Measurements from ENCODE around the gene EIF2B1.

The EIF2B1 gene

DNA sequence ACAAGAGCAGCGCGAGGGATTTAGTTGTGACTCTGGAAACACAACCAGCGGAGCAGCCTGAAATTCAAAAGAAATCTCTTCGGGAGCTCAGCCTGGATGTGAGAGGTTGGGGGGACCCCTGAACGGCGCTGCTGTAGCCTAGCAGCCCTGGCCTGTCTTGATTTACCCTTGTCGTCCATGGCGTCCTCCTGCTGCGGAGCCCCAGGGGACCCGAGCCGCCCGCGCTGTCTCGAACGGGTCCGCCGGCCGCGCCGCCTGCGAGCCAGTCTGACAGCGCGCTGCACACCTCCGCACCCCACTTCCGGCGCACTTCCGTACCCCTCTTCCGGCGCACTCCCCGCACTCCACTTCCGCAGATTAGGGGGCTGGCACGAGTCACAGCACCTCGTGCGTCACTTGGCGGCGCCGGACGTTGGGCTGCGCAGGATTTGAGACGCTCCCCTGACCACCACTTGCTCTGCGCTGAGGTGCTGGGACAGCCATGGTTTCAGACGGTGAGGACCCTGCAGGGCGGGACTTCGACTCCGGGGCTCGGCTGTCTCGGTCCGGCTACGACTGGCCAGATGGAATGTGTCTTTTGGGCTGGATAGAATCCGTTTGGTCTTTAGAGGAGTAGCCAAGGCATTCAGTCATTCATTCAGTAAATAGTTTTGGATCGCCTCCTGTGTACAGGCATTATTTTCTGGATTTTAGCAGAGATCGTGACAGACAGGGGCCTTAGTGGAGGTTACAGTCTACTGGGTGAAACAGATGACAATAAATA is at the start of gene EIF2B1, which contains the start of gene GTF2H3:
Gene EIF2B1 (minus strand): TSS at position 308 of the 763 bp plus-strand sequence. CDS start 129 bp downstream, at position 179.
Gene GTF2H3 (plus strand): TSS at position 451 of the 763 bp plus-strand sequence. CDS start 31 bp downstream, at position 482.
- DNase-seq: peak; percentile 97

DNA sequence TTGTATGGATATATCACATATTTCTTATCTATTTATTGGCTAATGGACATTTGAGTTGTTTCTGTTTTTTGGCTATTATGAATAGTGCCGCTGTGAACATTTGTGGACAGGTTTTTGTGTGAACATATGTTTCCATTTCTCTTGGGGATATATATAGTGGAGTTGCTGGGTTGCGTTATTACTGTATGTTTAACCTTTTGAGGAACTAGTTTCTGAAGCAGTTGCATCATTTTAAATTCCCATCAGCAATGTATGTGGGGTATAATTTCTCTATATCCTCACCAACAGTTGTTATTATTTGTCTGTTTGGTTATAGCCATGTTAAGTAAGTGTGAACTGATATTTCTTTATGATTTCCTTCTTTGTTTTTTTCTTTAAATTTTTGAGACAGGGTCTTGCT is 48.1 kb upstream of the EIF2B1 start:
- DNase-seq: no peak

DNA sequence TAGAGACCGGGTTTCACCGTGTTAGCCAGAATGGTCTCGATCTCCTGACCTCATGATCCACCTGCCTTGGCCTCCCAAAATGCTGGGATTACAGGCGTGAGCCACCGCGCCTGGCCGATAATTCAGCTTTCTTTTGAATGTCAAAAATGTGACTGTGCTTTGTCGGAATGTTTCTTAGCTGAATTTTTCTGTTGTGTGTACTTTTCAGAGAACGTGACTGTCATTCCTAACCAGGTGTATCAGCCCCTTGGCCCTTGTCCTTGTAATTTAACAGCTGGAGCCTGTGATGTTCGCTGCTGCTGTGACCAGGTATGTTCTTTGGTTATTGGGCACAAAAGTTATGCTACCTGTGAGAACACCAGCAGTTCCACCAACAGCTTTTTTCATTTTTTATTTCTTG is 45.5 kb upstream of the EIF2B1 start:
- no peak for DNase-seq

DNA sequence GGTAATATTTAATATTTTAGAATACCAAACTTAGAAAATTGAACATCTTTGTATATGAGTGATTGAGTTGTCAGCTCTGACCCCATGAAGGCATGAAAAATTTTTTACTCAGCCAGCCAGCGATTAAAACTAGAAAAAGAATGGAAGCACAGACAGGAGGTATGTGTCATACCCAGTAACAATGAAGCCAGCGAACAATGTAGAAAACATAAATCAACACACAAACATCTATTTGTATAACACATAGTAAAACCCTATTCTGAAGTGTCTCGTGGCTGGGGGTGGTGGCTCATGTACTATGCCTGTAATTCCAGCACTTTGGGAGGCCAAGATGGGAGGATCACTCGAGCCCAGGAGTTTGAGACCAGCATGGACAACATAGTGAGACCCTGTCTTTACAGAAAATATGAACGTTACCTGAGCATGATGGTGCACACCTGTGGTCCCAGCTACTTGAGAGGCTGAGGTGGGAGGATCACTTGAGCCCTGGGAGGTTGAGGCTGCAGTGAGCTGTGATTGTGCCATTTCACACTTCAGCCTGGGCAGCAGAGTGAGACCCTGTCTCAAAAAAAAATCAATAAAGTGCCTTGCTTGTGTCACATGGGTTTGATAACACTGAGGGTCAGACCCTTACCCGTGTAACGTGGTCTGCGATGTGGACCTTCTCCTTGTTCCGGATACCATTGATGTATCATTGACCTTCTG is 43.3 kb upstream of the EIF2B1 start:
- DNase-seq: no peak

DNA sequence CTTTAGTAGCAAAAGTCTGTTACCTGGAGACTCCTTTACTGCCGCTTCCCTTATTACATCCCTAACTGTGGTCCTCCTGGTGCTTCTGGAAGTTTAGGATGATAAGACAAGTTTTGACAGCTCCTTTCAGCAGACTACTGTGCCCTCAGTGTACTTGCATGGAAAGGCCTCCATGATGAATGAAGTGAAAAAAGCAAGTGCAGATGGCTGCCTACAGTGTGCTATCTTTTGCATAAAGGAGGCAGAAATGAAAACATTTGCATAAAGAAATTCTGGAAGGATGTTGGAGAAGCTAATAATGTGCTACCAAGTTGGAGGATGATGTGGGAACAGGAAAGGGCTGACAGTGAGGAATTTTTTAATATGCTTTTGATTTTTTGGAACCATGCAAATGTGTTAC is 42.0 kb upstream of the EIF2B1 start:
- DNase-seq: no peak

DNA sequence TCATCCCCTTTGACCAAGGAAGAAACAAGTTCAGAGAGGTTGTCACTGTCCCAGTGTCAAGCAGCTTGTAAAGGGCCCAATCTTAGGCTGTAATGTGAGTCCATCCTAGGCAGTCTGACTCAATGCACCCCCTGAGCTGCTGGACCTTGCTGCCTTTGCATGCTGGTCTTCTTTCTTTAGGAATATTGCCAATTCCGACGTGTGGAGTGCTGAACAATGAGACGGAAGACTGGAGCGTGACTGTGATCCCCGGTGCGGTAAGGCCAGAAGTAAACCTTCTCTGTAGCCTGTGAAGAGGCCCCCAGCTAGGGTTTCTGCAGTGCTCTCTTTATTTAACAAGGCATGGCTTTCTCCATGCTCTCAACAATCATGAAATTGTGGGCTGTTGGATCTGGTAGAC is 38.4 kb upstream of the EIF2B1 start:
- DNase-seq: no peak

DNA sequence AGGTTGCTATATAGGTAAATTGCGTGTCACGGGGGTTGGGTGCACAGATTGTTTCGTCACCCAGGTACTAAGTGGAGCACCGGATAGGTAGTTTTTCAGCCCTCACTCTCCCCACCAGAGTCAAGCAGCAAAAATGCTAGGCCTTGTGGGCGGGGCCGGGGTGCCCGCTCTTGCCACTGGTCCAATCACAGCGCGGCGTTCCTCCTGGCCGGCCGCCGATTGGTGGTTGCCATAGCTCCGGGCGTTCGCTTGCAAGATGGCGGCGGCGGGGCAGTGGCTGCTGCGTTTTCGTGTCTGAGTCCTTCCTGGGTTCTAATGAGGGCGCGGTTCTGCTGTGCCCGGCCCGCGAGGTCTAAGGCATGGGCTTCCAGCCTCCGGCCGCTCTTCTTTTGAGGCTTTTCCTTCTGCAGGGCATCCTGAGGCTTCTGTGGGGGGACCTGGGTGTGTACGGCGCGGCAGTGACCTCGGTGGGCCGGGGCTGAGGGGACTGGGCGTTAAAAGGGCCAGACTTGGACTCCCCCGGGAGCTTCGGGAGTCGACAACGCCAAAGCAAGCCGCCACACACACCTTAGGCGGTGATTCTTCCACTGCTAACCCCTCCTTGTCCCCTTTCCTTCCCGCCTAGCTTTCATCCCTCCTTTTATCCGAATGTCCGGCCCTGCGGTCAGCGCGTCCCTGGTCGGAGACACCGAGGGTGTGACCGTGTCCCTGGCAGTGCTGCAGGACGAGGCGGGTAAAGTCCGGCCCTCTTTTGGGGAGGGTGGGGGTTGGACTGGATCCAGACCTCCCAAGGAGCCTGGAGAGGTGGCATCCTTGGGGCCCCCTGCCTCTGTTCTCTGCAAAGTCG is 37.6 kb upstream of the EIF2B1 start, which contains the start of gene TCTN2:
Gene TCTN2 (plus strand): TSS at position 232 of the 847 bp plus-strand sequence. CDS start 128 bp downstream, at position 360.
- DNase-seq: peak; percentile 96

DNA sequence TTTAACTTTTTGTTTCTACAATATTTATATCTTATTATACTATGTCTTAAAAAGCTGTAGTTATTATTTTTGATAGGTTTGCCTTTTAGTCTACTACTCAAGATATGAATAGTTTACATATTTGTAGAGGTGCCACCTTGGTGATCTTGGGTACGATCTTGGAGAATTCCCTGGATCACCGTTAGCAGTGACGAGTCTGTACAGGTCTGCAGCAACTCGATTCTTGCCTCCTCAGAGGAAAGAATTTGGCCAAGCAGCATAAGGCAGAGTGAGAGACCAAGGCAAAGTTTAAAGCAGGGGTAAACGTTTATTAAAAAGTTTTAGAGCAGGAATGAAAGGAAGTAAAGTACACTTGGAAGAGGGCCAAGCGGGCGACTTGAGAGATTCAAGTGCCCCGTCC is 34.3 kb upstream of the EIF2B1 start:
- no peak for DNase-seq

DNA sequence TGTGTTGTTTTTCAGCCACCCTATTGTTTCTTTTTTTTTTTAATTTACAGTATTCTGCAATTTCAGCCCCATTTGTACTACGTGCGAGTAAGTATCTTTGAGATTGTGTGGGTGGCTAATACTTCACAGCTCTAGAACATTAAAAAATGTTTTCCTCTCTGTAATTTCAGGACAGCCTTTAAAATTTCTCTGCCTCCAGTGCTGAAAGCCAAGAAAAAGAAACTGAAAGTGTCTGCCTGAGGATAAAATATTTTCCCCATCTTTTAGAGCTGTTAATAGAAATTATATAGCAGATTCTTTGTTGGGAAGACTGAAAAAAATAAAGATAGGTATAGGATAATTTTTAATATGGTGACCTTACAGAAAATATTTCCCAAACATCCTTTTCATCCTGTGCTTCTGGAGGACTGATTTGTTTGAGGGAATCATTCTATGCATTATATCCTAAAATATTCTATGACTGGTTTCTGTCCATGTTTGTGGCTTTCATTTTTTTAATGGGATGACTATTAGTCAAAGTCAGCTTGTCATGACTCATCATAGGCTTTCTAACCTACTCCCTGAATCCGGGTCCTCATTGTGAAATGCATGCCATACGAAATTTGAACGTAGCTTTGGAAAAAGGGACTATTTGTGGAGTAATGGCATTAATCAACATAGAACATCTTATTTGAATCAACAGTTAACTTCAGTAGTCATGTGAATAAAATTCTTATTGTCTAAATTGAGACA is 26.7 kb upstream of the EIF2B1 start:
- DNase-seq: no peak

DNA sequence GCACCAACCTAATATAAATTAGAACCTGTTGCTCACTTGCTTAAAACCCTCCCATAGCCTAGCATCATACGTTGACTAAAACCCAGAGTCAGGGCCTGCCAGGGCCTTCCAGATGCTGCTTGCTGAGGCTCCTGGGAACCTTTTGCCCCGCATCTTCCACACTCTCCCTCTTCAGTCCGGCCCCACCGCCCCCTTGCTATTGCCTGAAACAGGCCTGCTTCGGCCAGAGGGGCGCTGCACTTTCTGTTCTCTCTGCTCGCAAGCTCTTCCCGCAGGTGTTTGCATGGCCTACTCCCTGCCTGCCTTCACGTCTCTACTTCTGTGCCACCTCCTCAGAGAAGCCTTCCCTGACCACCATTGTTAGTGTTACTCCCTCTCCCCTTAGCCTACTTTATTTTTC is 23.7 kb upstream of the EIF2B1 start:
- no peak for DNase-seq

DNA sequence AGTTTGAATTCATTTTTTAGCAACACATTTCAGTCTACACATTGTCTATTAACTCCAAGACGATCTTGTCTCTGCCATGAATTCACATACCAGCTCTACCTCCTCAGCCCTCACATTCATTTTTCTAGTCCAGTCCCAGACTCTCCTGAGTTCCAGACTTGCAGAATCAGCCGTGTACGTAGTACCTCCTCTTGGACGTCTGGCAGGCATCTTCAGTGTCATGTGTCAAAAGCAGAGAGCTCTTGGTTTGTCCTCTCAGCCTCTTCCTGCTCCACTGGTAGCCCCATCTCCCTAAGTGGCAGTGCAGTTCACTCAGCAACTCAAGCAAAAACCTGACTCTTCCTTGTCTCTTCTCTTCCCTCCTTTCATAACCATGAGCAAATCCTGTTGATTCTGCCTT is 22.9 kb upstream of the EIF2B1 start:
- DNase-seq: no peak

DNA sequence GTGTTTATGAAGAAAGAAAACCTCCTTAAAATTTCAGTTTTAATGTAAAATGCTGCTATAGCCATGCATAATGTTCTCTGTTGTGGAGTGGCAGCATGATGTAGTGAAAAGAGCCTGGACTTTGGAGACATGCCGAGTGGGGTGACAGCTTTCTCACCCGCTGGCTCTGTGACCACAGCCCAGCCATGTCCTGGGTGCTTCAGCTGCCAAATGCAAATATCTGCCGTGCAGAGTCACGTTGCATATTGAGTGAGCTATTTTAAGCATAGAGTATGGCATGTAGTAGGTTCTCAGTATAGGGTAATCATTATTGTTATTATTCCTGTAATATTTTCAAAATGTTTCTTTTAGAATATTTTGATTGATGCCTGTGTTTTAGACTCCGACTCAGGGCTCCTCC is 21.9 kb upstream of the EIF2B1 start:
- DNase-seq: no peak

DNA sequence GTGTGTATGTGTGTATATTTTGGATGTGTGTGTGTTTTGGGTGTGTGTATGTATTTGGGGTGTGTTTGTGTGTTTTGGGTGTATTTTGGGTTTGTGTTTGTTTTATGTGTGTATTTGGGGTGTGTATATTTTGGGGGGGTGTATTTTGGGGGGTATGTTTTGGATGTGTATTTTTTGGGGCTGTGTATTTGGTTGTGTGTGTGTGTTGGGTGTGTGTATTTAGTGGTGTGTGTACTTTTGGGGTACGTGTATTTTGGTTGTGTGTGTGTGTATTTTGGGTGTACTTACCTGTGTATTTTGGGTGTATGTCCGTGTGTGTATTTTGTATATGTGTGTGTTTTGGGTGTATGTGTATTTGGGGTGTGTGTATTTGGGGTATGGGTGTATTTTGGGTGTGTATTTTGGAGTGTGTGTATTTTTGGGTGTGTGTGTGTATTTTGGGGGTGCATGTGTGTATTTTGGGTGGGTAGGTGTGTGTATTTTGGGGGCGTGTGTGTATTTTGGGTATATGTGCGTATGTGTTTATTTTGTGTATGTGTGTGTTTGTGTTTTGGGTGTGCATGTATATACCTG is 20.7 kb upstream of the EIF2B1 start:
- DNase-seq: no peak

DNA sequence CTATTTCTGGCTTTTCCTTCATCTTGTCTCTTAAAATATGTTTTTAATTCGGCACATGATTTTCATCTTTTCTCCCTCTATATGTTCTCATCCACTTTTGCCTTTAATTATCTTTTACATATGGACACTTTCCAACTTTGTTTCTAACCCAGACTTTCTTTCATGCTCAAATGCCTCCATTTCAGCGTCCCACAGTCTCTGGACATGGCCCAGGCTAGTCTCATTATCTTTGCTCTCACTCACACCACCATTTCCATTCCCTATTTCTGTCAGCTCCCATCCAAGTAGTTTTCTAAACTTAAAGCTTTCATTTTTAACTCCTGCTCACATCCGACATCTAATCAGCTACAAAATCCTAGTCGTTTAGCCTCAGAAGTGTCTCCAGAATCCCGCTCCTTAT is 14.9 kb upstream of the EIF2B1 start:
- DNase-seq: no peak

DNA sequence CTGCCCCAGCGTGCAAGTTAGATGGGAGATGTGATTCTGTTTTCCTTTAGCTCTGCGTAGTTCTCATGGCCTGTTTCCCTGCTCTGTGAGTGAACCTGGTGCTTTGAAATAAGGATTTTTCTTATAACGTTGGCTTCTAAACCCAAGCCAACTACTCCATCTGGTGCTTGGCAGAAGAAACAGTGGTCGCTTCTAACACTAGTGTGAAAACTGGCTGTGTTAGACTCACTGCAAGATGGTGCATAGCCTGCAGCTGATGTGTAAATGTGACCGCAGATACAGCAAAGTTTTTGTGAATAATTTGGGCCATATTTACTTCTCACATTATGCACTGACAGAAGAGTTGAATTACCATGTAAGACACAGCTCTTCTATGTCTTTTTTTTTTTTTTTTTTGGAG is 12.4 kb upstream of the EIF2B1 start:
- DNase-seq: no peak

DNA sequence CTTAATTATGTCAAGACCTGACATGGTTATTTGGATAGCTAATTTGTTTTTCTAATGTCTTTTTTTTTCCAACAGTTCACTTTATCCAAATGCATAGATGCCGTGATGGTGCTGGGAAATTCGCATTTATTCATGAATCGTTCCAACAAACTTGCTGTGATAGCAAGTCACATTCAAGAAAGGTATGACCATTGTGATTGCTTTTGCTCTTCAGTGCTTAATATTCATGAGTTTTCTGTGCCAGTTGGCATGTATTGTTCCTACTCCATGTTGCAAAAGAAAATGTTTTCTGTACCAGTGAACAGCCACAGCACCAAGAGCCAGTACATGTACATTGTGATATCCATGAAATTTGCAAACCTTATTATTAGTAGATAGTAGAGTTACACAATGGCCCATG is 11.9 kb upstream of the EIF2B1 start:
- no peak for DNase-seq

DNA sequence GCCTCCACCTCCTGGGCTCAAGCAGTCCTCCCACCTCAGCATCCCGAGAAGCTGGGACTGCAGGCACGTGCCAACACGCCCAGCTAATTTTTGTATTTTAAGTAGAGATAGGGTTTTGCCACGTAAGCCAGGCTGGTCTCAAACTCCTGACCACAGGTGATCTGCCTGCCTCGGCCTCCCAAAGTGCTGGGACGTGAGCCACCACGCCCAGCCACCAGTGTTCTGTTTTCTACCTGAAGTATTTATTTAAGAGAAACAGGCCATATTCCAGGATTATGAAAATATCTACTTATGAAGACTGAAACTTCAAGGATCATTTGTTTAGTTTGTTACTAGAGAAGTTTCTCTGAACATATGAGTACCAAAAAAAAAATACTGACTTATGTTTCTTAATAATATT is 10.4 kb upstream of the EIF2B1 start:
- DNase-seq: no peak

DNA sequence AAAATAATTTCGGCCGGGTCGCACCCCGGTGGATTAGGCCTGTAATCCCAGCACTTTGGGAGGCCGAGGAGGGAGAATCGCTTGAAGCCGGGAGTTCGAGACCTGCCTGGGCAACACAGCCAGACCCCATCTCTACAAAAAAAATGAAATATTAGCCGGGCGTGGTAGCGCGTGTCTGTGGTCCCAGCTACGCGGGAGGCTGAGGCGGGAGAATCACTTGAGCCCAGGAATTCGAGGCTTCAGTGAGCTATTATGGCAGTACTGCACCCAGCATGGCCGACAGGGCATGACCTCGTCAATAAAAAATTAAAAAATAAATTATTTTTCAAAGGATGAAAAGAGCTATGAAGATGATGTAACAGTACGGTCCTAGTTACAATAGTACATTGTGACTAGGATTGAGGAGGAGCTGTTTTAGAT is 666 bp upstream of the EIF2B1 start:
- peak in 1 of 2 experiments; percentile 13 for DNase-seq

DNA sequence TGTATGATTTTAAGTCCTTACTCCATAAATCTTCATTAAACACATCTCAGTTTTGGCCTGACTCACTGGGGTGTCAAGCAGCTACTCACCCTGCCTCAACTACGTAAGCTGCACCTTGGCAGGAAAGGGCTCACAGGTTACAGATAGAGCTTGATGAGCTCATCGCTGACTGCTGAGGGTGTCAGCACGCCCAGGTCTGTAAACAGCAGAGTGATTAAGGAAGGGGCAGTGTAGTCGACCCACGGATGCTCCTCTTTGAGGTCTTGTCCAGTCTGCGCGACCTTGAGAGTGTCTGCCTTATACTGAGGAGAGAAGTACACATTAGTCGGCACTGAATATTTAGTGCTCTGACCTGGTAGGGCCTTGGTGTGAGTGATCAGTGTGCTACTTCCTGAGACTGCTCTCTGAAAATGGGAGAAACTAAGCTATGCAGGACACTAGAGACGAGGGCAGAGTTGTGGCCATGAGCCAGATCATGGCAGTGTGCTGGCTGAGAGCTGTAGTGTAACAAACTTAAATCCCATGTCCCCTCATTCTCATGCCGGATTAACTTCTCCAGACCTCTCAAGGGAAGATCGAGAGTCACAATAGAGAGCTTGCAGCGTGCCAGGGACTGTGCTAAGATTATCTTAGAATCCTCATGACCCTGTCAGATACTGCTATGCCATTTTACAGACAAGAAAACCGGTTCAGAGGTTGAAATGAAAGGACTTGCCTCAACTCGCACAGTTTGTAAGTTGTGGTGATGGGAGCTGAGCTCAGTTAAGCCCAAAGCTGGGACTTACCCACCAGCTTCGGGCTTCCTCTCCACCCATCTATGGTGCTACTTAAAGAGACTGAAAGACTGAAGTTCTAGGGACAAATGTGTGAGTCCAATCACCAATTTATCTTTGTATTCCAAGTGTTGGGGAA is 11.6 kb downstream of the EIF2B1 start:
- peak; percentile 25 to 40 for DNase-seq

DNA sequence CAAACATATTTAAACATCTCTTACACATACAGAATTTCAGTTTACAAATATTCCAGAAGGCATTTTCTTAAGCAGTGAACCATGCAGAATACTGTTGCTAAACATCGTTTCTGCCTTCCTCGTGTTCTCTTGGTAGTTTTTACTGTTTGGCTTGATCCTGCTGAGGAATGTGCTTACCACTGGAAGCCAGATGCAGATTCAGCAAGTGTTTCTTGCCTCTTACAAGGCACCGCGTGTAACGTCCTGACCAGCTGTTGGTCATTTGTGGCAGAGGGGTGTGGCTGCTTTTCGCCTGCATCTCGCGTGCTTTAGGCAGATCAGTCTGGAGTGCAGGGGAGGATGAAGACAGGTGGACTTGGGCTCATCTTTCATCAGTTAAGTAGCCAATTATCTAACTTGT is 12.4 kb downstream of the EIF2B1 start:
- no peak for DNase-seq

DNA sequence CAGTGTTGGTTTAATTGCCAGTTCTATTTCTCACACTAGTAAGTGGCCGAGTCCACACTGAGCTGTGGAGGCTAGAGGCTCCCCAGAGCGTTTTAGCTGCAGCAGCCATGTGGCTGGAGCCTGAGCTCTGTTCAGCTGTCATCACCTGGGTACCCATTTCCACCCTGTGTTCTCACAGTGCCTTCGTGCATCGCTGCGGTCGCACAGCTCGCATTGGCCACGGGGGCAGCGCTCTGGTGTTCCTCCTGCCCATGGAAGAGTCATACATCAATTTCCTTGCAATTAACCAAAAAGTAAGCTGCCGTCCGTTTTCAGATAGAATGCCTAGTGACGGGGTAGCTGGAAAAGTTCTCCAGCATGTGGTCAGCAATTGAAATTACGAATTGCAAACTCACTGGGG is 15.9 kb downstream of the EIF2B1 start:
- DNase-seq: no peak

All from activated CD4-positive, alpha-beta T cell treated with anti-CD3 and anti-CD28 coated beads, Interleukin-2, amount 50 U/mL, for 48 hours (primary cell).